CD4-positive, alpha-beta memory T cell (primary cell): ENCODE results near the gene ST3GAL2. TPM values are rescaled to one million over a fixed set of nuclear protein-coding genes. Genes with fewer than 3 reads are reported as not detected.

Source experiments
- CTCF ChIA-PET: fragments of 350-600 bp; sonication (Branson Sonifier 250); formaldehyde crosslinking; loops from one replicate; lab custom pipeline; 2021; ENCODE audit warnings: inconsistent platforms; ENCODE audit not compliant: partially characterized antibody; lab: Charles Lee
- POLR2A ChIA-PET: fragments of 350-600 bp; sonication (Branson Sonifier 250); formaldehyde crosslinking; loops from one replicate; lab custom pipeline; 2021; ENCODE audit not compliant: partially characterized antibody; lab: Charles Lee
- DNase-seq, 5 donors: peaks; one replicate each; pipeline versions ENCODE4 v3.0.0 to v3.0.0-alpha.2; 2020 to 2022; ENCODE audit warnings: mixed read lengths in 1 of 5
- H3K27ac ChIP-seq: one replicate; pipeline ENCODE4 v1.7.0; 2013; ENCODE audit warnings: low read depth, low read length
- H3K27me3 ChIP-seq: 2 replicates; pipeline ENCODE4 v1.7.0; 2013; ENCODE audit warnings: mild to moderate bottlenecking, low read length, moderate library complexity; ENCODE audit not compliant: insufficient read depth
- H3K36me3 ChIP-seq: 2 replicates; pipeline ENCODE4 v1.7.0; 2013; ENCODE audit warnings: mild to moderate bottlenecking, low read length, moderate library complexity; ENCODE audit not compliant: insufficient read depth
- H3K4me1 ChIP-seq: 2 replicates; pipeline ENCODE4 v1.7.0; 2013; ENCODE audit warnings: mild to moderate bottlenecking, low read length, moderate library complexity; ENCODE audit not compliant: insufficient read depth
- H3K4me3 ChIP-seq, 2 donors: one replicate each; pipeline ENCODE4 v1.7.0; 2013; ENCODE audit warnings: low read length in 2 of 2, mild to moderate bottlenecking in 1 of 2
- H3K9me3 ChIP-seq, 2 donors: one replicate each; pipeline ENCODE4 v1.7.0; 2013; ENCODE audit warnings: low read length in 2 of 2, control low read depth in 1 of 2; ENCODE audit not compliant: control insufficient read depth in 1 of 2
- H3K27ac Mint-ChIP-seq, 7 donors: one replicate each; pipeline ENCODE4 v1.8.0; 2020 to 2021; ENCODE audit warnings: mixed read lengths in 7 of 7, mild to moderate bottlenecking in 6 of 7, inconsistent platforms in 3 of 7, moderate library complexity in 3 of 7
- H3K27me3 Mint-ChIP-seq, 2 donors: one replicate each; pipeline ENCODE4 v1.8.0; 2020 to 2021; ENCODE audit warnings: mixed read lengths in 2 of 2
- H3K36me3 Mint-ChIP-seq, 2 donors: one replicate each; pipeline ENCODE4 v1.8.0; 2020 to 2021; ENCODE audit warnings: mixed read lengths in 2 of 2, inconsistent platforms in 1 of 2, mild to moderate bottlenecking in 1 of 2
- H3K4me1 Mint-ChIP-seq, 4 donors: one replicate each; pipeline ENCODE4 v1.8.0; 2020 to 2021; ENCODE audit warnings: mixed read lengths in 4 of 4, mild to moderate bottlenecking in 1 of 4
- H3K4me3 Mint-ChIP-seq, 8 donors: one replicate each; pipeline ENCODE4 v1.8.0; 2020 to 2021; ENCODE audit warnings: mixed read lengths in 8 of 8, mild to moderate bottlenecking in 7 of 8, moderate library complexity in 6 of 8, inconsistent platforms in 3 of 8
- H3K9me3 Mint-ChIP-seq, 8 donors: one replicate each; pipeline ENCODE4 v1.8.0; 2020 to 2021; ENCODE audit warnings: mixed read lengths in 8 of 8, mild to moderate bottlenecking in 5 of 8, inconsistent platforms in 3 of 8, moderate library complexity in 1 of 8
- intact Hi-C: fragments of 100-400 bp; cut with micrococcal nuclease; formaldehyde crosslinking; loops from one replicate; pipeline ENCODE4 v1.15.1; 2023
- polyA plus RNA-seq, 2 donors: library from polyadenylated mRNA; unstranded; fragments of 300-500 nt; fragmentation: Illumina TruSeq; gene quantifications; one replicate each; pipeline ENCODE4 v1.2.3, GENCODE V29; 2021
- total RNA-seq, 2 experiments: library from RNA; stranded (reverse); gene quantifications; one replicate each; pipeline ENCODE4 v1.2.3, GENCODE V29; 2021

Gene ST3GAL2
- total and polyA plus RNA-seq, 4 experiments from 2014 or later: 10.0 to 30.8 (median 21.7) TPM

DNA sequence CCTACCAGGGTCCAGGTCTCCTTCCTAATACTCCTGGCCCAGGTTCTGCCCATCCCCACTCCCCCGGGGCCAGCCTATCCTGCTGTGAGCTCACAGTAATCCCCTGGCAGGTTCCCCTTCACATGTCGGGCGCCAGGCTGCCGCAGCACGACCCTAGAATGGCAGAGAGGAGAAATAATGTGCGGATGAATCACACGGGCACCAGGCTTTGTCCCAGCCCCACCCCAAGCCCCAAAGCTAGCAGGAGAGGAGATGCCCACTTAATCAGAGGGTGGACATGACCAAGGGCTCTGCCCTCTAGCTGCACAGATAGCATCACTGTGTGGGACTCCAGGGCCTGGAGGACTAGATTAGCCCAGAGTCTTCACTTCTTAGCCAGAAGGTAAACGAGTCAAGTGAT, 39.5 kb downstream of the ST3GAL2 start:
- H3K36me3 Mint-ChIP-seq: peaks cover 0 to 5% of the 10 kb centered on the region in 2 donors
- H3K27ac Mint-ChIP-seq: peak overlapping the region in 2 of 7 donors; percentile 9 to 18
- ChIA-PET POLR2A (interaction anchor here (1.0 kb wide), 1 partner anchor 124 kb away, joined by 3 read pairs; the partner anchor contains the start of gene COG4), CTCF (interaction anchor here (1.3 kb wide), 1 partner anchor 70 kb away, joined by 3 read pairs; no protein-coding TSS in a partner anchor)
- Histone ChIP-seq H3K4me1 (peaks cover 10% of the 10 kb centered on the region), H3K27me3 (no peaks in the 10 kb centered on the region), H3K9me3 (no peaks in the 10 kb centered on the region), H3K4me3 (no peak overlapping the region), H3K36me3 (peaks cover 25% of the 10 kb centered on the region), H3K27ac (no peak overlapping the region)
- H3K9me3 Mint-ChIP-seq: no peaks in the 10 kb centered on the region
- no peak for DNase-seq
- H3K4me1 Mint-ChIP-seq: peaks cover 16 to 26% (median 19%) of the 10 kb centered on the region in 4 donors
- no peaks in the 10 kb centered on the region for H3K27me3 Mint-ChIP-seq
- no peak overlapping the region for H3K4me3 Mint-ChIP-seq
- intact Hi-C loops: loop anchor here (5.0 kb wide), 1 partner anchor 73 kb away; no protein-coding TSS in a partner anchor

DNA sequence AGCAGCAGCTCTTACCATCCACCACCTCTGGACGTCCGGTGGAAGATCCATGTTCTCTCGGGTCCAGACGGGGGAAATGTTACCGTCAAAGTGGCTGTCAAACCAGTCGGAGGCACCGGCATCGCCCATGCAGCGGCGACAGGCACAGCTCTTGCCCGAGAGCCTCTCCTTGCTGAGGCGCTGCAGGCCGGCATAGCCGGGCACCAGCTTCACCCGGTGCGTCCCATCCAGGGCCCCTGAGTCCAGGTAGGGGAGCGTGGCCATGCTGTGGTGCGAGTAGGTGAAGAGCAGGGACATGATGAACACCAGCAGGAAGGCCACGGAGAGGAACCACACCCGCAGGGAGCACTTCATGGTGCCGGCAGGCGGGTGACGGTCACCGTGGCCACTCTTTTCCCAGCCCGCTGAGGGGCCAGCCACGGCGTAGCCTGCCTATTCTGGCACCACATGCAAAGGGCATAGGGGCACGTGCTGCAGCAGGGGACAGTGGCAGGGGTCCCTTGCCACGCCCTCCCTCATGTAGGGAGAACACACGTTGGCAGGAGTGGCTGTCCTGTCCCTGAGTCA, 40.6 kb downstream of the ST3GAL2 start:
- no peak overlapping the region for H3K4me3 Mint-ChIP-seq
- ChIA-PET POLR2A (no interaction called here), CTCF (interaction anchor here (1.3 kb wide), 1 partner anchor 13 kb away, joined by 3 read pairs; no protein-coding TSS in a partner anchor)
- no peaks in the 10 kb centered on the region for H3K9me3 ChIP-seq
- H3K27me3 Mint-ChIP-seq: no peaks in the 10 kb centered on the region
- H3K27ac Mint-ChIP-seq: no peak overlapping the region
- no peak overlapping the region for H3K4me3 ChIP-seq
- H3K4me1 Mint-ChIP-seq: peaks cover 8 to 15% (median 10%) of the 10 kb centered on the region in 4 donors
- no peaks in the 10 kb centered on the region for H3K27me3 ChIP-seq
- DNase-seq: no peak
- peaks cover 25% of the 10 kb centered on the region for H3K36me3 ChIP-seq
- no peaks in the 10 kb centered on the region for H3K9me3 Mint-ChIP-seq
- no peaks in the 10 kb centered on the region for H3K4me1 ChIP-seq
- peaks cover 0 to 4% of the 10 kb centered on the region in 2 donors for H3K36me3 Mint-ChIP-seq
- intact Hi-C loops: loop anchor here (5.0 kb wide), 1 partner anchor 74 kb away; no protein-coding TSS in a partner anchor
- H3K27ac ChIP-seq: no peak overlapping the region

DNA sequence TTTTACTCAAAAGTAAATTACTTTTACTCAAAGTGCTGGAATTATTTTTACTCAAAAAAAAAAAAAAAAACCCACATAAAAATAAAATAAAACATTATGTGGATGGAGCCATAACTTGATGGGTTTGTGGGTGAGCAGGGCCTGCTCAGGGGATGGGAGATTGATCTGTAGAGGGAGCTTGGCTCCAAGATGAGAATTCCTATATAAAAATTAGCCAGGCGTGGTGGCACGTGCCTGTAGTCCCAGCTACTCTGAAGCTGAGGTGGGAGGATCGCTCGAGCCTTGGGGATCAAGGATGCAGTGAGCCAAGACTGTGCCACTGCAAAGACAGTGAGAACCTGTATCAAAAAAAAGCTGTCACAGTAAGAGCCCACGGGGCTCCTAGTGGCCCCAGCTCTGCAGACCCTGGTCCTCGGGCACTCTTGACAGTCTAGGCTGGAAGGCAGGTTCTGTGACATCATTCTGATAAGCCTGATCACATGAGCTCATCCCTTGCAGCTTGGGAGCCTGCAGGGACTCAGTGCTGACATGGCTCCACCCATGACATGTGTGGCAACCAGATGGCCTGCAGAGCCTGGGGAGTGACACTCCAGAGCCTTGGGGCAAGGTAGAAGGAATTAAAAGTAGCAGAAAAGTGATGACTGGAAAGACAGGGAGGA, 42.5 kb downstream of the ST3GAL2 start:
- intact Hi-C loops: loop anchor here (5.0 kb wide), 1 partner anchor 76 kb away; no protein-coding TSS in a partner anchor
- Mint-ChIP-seq H3K4me1 (peaks cover 0 to 5% (median 3%) of the 10 kb centered on the region in 4 donors), H3K4me3 (no peak overlapping the region), H3K27ac (peak overlapping the region in 1 of 7 donors; percentile 76), H3K9me3 (no peaks in the 10 kb centered on the region), H3K27me3 (no peaks in the 10 kb centered on the region), H3K36me3 (peaks cover 0 to 4% of the 10 kb centered on the region in 2 donors)
- DNase-seq: no peak
- H3K36me3 ChIP-seq: peaks cover 25% of the 10 kb centered on the region
- no peaks in the 10 kb centered on the region for H3K27me3 ChIP-seq
- no peaks in the 10 kb centered on the region for H3K4me1 ChIP-seq
- H3K9me3 ChIP-seq: no peaks in the 10 kb centered on the region
- no peak overlapping the region for H3K27ac ChIP-seq
- no peak overlapping the region for H3K4me3 ChIP-seq
- ChIA-PET POLR2A (interaction anchor here (0.8 to 1.0 kb wide), 2 partner anchors 105 to 128 kb away, joined by 3 read pairs; no protein-coding TSS in a partner anchor), CTCF (interaction anchor here (1.0 to 1.7 kb wide), 3 partner anchors 9 to 29 kb away, joined by 3 to 4 read pairs (median 3); no protein-coding TSS in a partner anchor)

DNA sequence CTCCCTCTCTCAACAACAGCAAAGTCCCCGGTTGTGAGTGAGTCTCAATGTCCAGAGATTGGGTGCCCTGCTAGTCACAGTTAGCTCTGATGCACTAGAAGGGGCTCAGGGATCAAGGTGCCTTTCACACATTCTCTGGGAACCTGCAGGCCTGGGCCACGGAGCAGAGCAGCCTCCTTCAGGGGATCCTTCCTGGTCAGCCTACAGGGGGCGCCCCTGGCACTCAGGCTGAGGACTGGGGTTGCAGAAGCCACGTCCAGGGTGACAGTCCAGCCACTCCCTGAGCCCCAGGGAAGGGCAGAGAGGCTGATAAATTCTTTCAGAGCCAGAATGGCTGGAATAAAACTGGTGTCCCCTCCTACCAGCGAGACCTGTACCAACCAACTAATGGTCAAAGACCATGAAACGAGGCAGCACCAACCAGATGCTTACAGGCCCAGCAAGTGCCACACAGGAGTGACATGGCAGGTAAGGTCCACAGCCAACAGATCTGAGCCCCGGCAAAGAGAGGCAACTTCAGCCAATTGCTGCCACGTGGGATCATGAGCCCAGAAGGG, 43.5 kb downstream of the ST3GAL2 start:
- Mint-ChIP-seq H3K36me3 (peaks cover 0 to 1% of the 10 kb centered on the region in 2 donors), H3K27ac (peak overlapping the region in 2 of 7 donors; percentile 63 to 66), H3K4me1 (peaks cover 0 to 2% (median under 1%) of the 10 kb centered on the region in 4 donors), H3K9me3 (no peaks in the 10 kb centered on the region), H3K27me3 (no peaks in the 10 kb centered on the region), H3K4me3 (no peak overlapping the region)
- H3K27me3 ChIP-seq: no peaks in the 10 kb centered on the region
- no peak overlapping the region for H3K4me3 ChIP-seq
- ChIA-PET CTCF (interaction anchor here (0.6 to 2.5 kb wide), 11 partner anchors 13 to 127 kb away, joined by 3 to 15 read pairs (median 4); partner anchors contain the start of gene FCSK), POLR2A (interaction anchor here (1.3 kb wide), 1 partner anchor 16 kb away, joined by 3 read pairs; no protein-coding TSS in a partner anchor)
- no peaks in the 10 kb centered on the region for H3K4me1 ChIP-seq
- intact Hi-C loops: loop anchor here (1.0 to 5.0 kb wide), 2 partner anchors 44 to 77 kb away; partner anchors contain the start of gene ST3GAL2
- peak in 4 of 5 donors; percentile 48 to 50 (median 49) for DNase-seq
- no peaks in the 10 kb centered on the region for H3K9me3 ChIP-seq
- no peak overlapping the region for H3K27ac ChIP-seq
- peaks cover 20% of the 10 kb centered on the region for H3K36me3 ChIP-seq

DNA sequence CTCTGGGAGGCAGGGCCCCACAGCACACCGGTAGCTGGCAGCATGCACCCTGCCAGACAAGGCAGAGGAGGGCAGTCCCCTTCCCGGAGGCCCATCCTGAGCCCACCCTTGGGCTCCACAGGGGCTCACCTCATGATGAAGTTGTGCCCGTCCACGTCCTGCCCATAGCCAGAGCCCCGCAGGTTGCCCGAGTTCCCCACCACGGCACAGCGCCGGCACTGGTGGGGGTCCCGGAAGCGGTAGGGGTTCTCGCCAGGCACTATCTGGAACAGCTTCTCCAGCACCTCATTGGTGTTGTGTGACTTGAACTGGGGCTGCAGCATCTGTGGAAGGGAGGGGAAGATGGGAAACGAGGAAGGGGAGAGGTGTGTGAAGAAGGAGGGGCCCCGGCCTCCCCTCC, 44.0 kb downstream of the ST3GAL2 start:
- ChIA-PET CTCF (interaction anchor here (0.6 to 2.5 kb wide), 13 partner anchors 13 to 137 kb away, joined by 3 to 15 read pairs (median 4); partner anchors contain the start of gene FCSK), POLR2A (interaction anchor here (1.3 to 2.4 kb wide), 2 partner anchors 14 to 16 kb away, joined by 3 to 12 read pairs; no protein-coding TSS in a partner anchor)
- Histone ChIP-seq H3K27ac (no peak overlapping the region), H3K4me1 (no peaks in the 10 kb centered on the region), H3K9me3 (no peaks in the 10 kb centered on the region), H3K27me3 (no peaks in the 10 kb centered on the region), H3K4me3 (no peak overlapping the region), H3K36me3 (peaks cover 15% of the 10 kb centered on the region)
- Mint-ChIP-seq H3K9me3 (no peaks in the 10 kb centered on the region), H3K36me3 (no peaks in the 10 kb centered on the region), H3K27ac (no peak overlapping the region), H3K4me3 (no peak overlapping the region), H3K4me1 (peaks cover 0 to 2% (median 0%) of the 10 kb centered on the region in 4 donors), H3K27me3 (no peaks in the 10 kb centered on the region)
- DNase-seq: no peak
- intact Hi-C loops: loop anchor here (1.0 to 5.0 kb wide), 2 partner anchors 44 to 77 kb away; partner anchors contain the start of gene ST3GAL2

DNA sequence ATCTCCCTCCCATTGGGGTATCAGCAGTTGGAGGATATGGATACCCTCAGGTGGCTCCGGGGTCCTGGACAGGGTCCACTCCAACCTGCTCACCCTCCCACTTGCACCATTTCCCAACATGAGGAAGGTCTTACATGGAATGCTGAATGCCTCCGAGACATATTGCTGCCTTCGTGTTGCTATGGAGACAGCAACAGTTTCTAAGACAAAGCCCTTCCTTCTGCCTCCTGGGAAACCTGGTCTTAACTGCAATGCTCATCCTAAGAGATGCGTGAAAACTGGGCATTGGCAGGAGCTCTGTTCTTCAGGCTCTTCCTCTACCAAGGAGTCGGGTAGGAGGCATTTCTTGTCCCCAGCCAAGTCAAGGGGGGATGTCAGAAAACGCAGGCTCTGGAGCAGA, 45.2 kb downstream of the ST3GAL2 start:
- H3K4me1 ChIP-seq: no peaks in the 10 kb centered on the region
- intact Hi-C loops: no loop called here
- Mint-ChIP-seq H3K4me1 (peaks cover 0 to 2% (median 0%) of the 10 kb centered on the region in 4 donors), H3K27ac (no peak overlapping the region), H3K9me3 (no peaks in the 10 kb centered on the region), H3K36me3 (no peaks in the 10 kb centered on the region), H3K4me3 (no peak overlapping the region), H3K27me3 (no peaks in the 10 kb centered on the region)
- H3K27me3 ChIP-seq: no peaks in the 10 kb centered on the region
- H3K4me3 ChIP-seq: no peak overlapping the region
- no peak overlapping the region for H3K27ac ChIP-seq
- no peaks in the 10 kb centered on the region for H3K9me3 ChIP-seq
- H3K36me3 ChIP-seq: peaks cover 9% of the 10 kb centered on the region
- ChIA-PET POLR2A (interaction anchor here (2.4 kb wide), 1 partner anchor 13 kb away, joined by 12 read pairs; no protein-coding TSS in a partner anchor), CTCF (interaction anchor here (0.9 to 2.5 kb wide), 6 partner anchors 11 to 102 kb away, joined by 3 to 15 read pairs (median 8); partner anchors contain the start of gene FCSK)
- DNase-seq: no peak
